GM19023 (cell line): ENCODE data around the gene FGG.
A peak's percentile ranks its signal among the peaks of the same experiment; 100 is the strongest.

Source experiments
- ATAC-seq: cut with Tn5 transposase; IDR thresholded peaks from one replicate; pipeline ENCODE4 v1.9.1; 2021; ENCODE audit warnings: mild to moderate bottlenecking, moderate library complexity; ENCODE audit not compliant: unreplicated experiment

FGG gene

DNA sequence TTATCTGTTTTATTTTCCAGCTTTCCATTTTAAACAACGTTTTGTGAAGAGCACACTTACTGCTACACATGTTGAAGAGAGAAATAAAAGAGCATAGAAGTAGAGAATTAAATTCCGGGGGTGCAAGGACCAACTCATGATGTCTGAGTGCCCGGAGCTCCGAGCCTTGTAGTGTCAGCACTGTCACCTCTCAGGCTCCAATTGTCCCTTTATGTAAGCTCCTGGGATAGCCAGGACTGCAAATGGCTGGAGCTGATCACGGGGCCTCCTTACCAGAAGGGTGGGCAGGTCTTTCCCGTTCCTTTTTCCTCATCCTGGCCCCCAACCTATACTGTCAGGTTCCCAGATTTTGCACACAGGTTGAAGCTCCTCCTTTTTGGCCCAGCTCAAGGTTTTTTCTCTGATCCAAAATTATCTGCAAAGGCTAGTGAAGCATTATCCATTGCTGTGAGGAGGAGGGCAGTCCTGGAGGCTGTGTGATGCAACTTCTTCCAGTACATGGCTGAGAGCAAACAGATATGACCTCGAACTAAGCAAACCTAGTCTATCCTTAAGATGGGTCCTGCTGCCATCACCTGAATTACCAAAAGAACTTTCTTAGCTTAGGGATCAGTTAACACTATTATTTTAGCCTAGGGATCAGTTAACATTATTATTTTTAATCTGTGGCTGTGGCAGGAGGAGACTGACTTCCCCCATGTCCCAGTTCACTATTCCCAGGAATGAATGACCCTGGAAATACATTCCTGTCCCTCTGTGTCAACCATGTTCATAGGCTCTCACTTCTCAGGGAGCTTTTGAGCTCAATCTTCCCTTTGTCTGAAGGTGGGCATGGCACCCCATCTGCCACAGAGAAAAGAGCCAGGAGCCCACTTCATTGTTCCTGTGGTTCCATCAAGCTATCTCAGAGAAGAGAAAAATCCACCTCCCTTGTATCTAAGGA is at the start of gene FGG:
Gene FGG (minus strand): TSS at position 185 of the 943 bp plus-strand sequence. CDS start 47 bp downstream, at position 138.
- ATAC-seq: no peak

- ATAC-seq: no peak
These were observed 47.6 kb upstream of the FGG start for GRCh38 chr4:154660052-154660451.

DNA sequence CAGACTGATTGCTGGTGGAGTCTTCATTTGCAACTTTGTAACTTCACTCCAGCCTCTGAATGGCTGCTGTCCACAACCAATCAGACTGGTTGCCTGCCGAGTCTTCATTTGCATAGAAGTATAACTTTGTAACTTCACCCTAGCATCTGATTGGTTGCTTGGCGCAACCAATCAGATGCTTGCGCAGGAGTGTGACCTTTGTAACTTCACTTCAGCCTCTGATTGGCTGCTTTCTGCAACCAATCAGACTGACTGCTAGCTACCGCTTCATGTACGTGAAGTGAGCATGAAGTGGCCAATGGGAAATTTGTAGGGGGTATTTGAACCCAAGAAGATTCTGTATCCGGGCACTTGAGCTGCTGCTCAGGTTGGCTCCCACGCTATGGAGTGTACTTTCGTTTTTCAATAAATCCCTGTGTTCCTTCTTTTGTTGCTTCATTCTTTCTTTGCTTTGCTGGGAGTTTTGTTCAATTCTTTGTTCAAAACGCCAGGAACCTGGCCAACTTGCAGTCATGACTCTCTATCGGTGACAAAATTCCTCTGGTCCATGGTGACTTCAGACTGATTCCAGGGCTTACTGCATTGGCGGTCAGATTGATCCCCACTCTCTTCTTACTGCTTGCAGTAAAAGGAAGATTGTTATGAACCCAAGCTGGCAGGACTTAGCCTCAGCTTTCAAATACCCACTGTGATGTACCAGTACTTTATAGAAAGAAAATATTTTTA is 46.4 kb upstream of the FGG start:
- ATAC-seq: no peak

DNA sequence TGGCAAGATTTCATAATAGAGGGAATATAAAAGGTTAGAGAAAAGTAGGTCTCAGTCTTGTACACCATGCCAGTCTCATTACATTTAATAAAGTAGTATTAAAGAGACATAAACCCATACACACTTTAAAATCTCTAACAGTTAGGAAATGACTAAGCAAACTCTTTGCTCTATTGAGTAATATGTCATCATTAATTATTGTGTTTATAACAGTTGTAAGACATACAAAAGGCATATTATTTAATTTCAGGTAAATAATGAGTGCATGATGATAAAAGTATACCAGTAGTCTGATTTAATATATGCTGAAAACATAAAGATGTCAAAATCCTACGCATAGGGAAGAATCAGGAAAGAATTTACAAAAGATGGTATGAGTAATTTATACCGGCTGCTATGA is 31.0 kb upstream of the FGG start:
- no peak for ATAC-seq

DNA sequence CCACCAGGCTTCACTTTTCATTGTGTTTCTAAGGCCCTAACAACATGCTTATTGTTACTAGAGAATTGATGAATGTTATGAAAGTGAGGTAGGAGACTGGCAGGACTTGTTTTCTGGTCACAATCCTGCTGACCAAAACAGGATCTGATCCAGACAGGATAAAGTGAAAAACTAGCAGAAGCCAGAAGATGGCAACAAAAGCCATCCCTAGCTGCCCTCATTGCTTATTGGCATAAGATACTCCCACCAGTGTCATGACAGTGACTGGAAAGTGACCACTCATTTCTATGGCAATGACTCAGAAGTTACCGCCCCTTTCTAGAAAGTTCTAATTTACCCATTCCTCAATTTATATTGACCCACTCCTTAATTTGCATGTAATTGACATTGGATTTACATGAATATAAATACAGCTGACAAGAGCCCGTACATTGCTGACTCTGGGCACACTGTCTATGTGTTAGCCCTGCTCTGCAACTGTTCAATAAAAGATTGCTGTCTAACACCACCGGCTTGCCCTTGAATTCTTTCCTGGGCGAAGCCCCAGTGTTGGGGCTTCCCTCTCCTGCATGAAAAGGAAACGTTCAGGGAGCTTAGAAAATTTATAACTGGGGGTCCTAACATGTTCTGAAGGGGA is 30.0 kb upstream of the FGG start:
- ATAC-seq: no peak

DNA sequence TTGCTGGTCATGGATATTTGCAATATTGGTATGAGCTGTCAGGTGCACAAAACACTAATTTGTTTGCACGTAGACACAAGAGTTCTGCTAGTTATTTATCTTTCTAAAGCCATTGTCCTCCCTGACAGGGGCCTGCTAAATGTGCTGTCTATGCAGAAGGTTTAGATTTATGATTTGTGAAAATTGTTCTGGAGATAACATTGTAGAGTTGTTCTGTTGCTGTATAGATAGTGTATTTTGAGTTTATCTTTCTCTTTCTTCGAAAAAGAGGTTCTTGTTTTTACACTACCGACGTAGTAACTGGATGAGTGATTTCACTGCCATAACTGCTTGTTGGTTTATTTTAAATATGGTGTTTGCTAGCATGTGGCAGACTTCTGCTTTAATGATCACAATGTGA is 28.5 kb upstream of the FGG start:
- no peak for ATAC-seq

DNA sequence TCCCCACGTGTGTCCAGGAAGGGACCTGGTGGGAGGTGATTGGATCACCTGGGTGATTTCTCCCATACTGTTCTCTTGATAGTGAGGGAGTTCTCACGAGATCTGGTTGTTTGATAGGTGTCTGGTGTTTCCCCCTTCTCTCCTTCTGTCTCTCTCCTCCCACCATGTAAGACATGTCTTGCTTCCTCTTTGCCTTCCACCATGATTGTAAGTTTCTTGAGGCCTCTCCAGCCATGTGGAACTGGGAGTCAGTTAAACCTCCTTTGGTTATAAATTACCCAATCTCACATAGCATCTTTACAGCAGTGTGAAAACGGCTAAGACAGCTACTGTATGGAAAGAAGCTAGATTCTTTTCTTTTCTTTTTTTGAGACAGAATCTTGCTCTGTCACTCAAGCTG is 21.6 kb upstream of the FGG start:
- no peak for ATAC-seq

DNA sequence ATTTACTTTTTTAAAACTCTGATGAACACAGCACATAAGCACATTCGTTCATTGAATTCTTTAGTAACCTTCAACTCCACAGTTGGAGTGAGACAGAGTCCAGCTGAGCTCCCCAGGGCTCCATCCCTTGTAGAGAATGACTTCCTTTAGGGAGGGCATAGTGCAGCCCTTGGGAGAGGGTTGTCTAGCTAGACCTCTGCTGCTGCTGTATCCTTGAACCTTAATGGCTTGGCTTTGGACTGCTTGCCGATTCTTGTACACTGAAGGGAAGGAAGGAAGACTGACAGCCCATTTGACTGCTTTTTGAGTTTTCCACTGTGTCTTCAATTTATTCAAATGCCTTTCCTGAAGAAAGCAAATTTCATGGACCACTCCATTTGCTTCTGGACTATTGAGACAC is 19.4 kb upstream of the FGG start:
- no peak for ATAC-seq

DNA sequence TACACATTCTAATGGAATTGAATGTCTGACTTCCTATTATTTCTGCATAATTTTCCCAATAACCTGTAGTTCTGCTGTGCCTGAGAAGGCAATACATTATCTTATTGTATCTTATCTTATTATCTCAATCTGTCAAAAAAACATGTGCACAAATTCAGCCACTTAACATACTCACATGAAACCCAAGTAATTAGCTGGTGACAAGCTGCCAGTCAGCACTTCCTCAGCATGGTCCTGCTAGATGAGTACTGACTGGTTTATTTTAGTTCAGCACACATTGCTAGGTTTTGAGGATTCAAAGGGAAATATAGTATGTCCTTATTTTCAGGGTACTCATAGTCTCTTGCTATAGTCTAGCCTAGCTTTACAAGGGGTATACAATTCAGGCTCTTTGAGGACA is 17.9 kb upstream of the FGG start:
- no peak for ATAC-seq

DNA sequence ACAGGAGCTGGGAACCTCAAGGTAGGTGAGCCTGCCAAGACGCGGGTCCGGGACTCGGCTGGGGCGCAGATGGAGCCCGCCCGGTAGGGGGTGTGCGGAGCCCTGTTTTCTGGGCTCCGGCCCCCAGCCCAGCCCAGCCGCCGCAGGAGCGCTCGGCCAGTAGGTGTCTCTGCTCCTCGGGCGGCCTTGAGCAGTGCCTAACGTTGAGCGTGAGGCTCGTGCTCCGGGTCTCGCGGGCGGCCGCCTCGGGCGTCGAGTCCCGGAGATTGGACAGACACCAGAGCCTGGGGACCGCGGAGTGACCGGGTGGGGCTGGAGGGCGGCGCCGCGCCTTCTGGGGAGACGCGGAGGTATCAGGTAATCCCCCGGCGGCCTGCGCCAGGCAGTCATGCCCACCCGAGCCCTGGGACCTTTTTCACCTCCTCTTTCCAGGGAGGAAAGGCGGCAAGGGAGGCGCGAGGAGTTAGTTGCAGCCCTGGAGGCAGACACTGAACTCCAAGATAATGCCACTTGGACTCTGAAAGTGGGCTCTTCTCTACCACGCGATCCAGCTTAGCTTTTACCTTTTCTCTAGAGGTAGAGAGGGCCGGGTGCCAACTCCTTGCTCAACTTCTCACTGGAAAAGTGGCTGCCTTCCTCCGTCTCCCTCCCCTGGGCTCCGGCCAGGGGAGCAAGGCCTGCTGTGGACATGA is 14.5 kb upstream of the FGG start:
- peak; percentile 94 for ATAC-seq

DNA sequence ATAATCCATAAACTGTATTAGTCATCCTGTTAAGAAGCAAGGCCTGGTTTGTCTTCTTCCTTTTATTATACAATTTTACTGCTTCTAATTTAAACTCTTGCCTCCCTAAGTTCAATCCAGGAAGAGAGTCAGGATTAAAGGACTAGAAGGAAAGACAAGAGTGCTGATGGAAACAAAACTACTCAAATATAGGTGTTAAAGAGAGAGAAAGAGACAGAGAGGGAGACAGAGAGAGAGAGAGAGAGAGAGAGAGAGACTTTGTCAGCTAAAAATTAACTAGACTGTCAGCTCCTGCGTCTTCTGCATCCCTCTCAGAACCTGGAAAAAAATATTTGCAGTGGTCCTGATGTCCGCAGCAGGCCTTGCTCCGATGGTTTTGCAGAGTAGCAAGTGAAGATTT is 13.5 kb upstream of the FGG start:
- no peak for ATAC-seq

DNA sequence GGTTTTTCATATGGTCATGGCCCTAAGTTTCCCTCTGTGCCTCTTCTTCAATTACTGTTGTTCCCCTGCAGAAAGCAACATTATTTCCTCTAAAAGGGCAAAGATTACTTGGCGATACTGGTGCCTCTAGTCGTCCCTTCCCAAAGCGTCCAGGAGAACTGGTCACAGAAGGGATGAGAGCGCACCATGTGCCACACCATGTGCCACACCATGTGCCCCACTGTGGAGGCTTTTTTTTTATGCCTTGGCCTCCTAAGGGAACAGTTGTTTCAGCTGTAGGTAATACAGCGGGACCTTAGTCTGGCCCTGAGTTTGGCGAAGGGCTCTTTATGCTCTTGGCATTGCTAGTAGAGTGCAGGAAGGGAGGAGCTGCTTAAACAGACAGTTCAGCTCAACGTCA is 11.5 kb upstream of the FGG start:
- ATAC-seq: no peak

GRCh38 chr4:154623436-154623835 is 11.0 kb upstream of the FGG start:
- ATAC-seq: no peak

GRCh38 chr4:154622598-154622997 is 10.1 kb upstream of the FGG start:
- peak; percentile 46 for ATAC-seq

GRCh38 chr4:154620111-154620510 is 7.7 kb upstream of the FGG start:
- no peak for ATAC-seq

- ATAC-seq: peak; percentile 66
These were observed 6.4 kb upstream of the FGG start for GRCh38 chr4:154618708-154619315.

DNA sequence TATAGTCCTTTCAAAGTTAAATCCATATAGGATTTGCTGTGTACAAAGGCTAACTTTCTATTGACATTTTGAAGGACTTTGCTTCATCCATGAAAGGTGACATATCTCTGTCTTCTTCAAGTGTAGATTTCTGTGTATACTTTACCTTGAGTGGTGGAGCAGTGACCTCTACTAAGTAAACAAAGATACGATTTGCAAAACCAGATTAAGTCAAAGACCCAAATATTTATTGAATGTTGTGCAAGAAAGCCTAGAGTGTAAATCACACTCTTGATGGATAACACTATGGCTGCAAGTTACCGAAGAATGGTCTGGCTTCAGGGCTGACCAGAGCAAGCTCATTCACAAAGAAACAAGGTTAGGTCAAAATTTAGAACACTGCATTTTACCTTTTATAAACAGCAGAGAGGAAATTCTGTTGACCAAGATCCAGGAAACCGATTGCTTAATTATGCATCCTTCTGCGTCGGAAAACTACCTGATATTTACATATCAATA is 5.4 kb upstream of the FGG start:
- no peak for ATAC-seq

- ATAC-seq: peak; percentile 87
These were observed 4.3 kb upstream of the FGG start for GRCh38 chr4:154616731-154617130.

GRCh38 chr4:154616287-154616686 is 3.8 kb upstream of the FGG start:
- no peak for ATAC-seq

- no peak for ATAC-seq
These were observed 2.8 kb upstream of the FGG start for GRCh38 chr4:154615211-154615610.
